CD4-positive, alpha-beta T cell treated with Interferon gamma for 1 hour (primary cell): Measurements from ENCODE around the gene GDF10.

Experiments
- DNase-seq: peaks from one replicate; pipeline ENCODE4 v3.0.0-alpha.2; 2020

Gene GDF10

DNA sequence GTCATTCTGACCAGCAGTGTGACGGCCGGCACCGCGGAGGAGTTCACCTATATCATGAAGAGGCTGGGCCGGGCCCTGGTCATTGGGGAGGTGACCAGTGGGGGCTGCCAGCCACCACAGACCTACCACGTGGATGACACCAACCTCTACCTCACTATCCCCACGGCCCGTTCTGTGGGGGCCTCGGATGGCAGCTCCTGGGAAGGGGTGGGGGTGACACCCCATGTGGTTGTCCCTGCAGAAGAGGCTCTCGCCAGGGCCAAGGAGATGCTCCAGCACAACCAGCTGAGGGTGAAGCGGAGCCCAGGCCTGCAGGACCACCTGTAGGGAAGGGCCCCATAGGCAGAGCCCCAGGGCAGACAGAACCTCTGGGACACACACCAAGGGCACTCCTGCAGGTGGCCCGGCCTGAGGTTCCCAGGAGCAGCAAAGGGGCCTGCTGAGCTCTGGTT is 57.2 kb downstream of the GDF10 start:
- DNase-seq = no peak

- no peak for DNase-seq
These were observed 57.9 kb downstream of the GDF10 start for GRCh38 chr10:47357911-47358310.

- no peak for DNase-seq
These were observed 58.5 kb downstream of the GDF10 start for GRCh38 chr10:47358457-47358856.

GRCh38 chr10:47359101-47359500 is 59.1 kb downstream of the GDF10 start:
- DNase-seq = no peak

- DNase-seq = no peak
These were observed 59.8 kb downstream of the GDF10 start for GRCh38 chr10:47359626-47360418.

- DNase-seq = no peak
These were observed 60.5 kb downstream of the GDF10 start for GRCh38 chr10:47360419-47361040.

DNA sequence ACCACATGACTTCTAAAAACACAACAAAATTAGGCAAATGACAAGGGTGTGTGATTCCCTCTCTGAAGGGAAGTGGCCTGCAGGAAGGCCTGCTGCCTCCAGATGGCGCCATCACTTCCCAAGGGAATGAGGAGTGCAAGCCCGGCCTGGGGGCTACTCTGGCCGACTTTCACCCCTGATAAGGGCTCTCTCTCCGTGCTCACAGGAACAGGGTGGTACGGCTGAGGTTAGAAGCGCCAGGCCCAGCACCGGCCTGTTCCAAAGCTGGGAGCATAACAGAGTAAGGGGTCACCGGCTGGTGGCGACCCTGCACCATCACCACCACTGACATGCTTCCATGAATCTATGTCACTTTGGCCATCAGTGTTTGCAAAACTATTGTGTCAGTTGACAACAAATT is 61.3 kb downstream of the GDF10 start:
- no peak for DNase-seq

DNA sequence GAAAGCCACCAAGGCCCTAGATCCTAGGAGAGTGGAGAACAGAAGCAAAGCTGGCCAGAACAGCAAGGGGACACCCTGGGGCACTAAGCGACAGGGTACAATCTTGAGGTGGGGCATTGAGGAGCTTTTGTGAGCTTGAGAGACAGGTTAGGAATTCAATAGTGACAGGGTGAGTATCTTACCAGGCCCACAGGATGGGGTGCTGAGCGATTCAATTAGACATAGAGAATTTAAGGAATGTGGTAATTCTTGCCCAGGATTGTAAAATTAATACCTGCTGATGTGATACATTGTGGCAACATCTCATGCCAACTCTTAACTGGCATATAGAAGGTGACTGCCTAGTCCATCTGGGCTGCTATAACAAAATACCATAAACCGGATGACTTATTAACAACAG is 62.2 kb downstream of the GDF10 start:
- DNase-seq = no peak
